H9 (cell line): ENCODE results near the gene RUNX2. TPM values are rescaled to one million over a fixed set of nuclear protein-coding genes. Genes with fewer than 3 reads are reported as not detected.

ENCODE experiments used
- DNase-seq: peaks from one replicate; pipeline ENCODE4 v3.0.0-alpha.2; 2017
- H2AFZ ChIP-seq: one replicate; pipeline ENCODE4 v1.6.1; 2013; ENCODE audit warnings: mild to moderate bottlenecking, low read length, control low read depth, moderate library complexity
- H2AK5ac ChIP-seq: 2 replicates; pipeline ENCODE4 v1.6.1; 2013; ENCODE audit warnings: low read length, control low read depth, mixed read lengths; ENCODE audit not compliant: insufficient read length
- H2BK120ac ChIP-seq: one replicate; pipeline ENCODE4 v1.6.1; 2013; ENCODE audit warnings: low read depth, mild to moderate bottlenecking, low read length, control low read depth, inconsistent platforms; ENCODE audit not compliant: poor library complexity, severe bottlenecking
- H2BK12ac ChIP-seq: 2 replicates; pipeline ENCODE4 v1.6.1; 2013; ENCODE audit warnings: low read length, control low read depth, mixed read lengths, low read depth; ENCODE audit not compliant: insufficient read length
- H2BK15ac ChIP-seq: 2 replicates; pipeline ENCODE4 v1.6.1; 2013; ENCODE audit warnings: low read depth, low read length, control low read depth
- H2BK20ac ChIP-seq: one replicate; pipeline ENCODE4 v1.6.1; 2013; ENCODE audit warnings: low read depth, mild to moderate bottlenecking, low read length, control low read depth, inconsistent platforms; ENCODE audit not compliant: poor library complexity, severe bottlenecking
- H2BK5ac ChIP-seq: 2 replicates; pipeline ENCODE4 v1.6.1; 2013; ENCODE audit warnings: low read length, control low read depth, mixed read lengths; ENCODE audit not compliant: insufficient read length
- H3K14ac ChIP-seq: 2 replicates; pipeline ENCODE4 v1.6.1; 2013; ENCODE audit warnings: low read length, control low read depth; ENCODE audit not compliant: insufficient read depth
- H3K18ac ChIP-seq: 2 replicates; pipeline ENCODE4 v1.6.1; 2013; ENCODE audit warnings: low read depth, mild to moderate bottlenecking, mixed read lengths, low read length, control low read depth; ENCODE audit not compliant: insufficient read length
- H3K23ac ChIP-seq: 2 replicates; pipeline ENCODE4 v1.6.1; 2013; ENCODE audit warnings: low read length, control low read depth, mixed read lengths, low read depth; ENCODE audit not compliant: insufficient read length
- H3K23me2 ChIP-seq: 2 replicates; pipeline ENCODE4 v1.6.1; 2013; ENCODE audit warnings: low read depth, mild to moderate bottlenecking, mixed read lengths, low read length, control low read depth; ENCODE audit not compliant: insufficient read length, poor library complexity, severe bottlenecking
- H3K27ac ChIP-seq: 2 replicates; pipeline ENCODE4 v1.5.1; 2013; ENCODE audit warnings: low read length, control low read depth, mixed read lengths, low read depth; ENCODE audit not compliant: insufficient read length
- H3K27me3 ChIP-seq: 2 replicates; pipeline ENCODE4 v1.6.1; 2013; ENCODE audit warnings: low read length, control low read depth, inconsistent platforms; ENCODE audit not compliant: insufficient read depth
- H3K4ac ChIP-seq: 2 replicates; pipeline ENCODE4 v1.6.1; 2013; ENCODE audit warnings: low read depth, mild to moderate bottlenecking, control low read depth, inconsistent platforms, low read length, moderate library complexity
- H3K4me1 ChIP-seq: 2 replicates; pipeline ENCODE4 v1.6.1; 2013; ENCODE audit warnings: low read length, control low read depth, inconsistent platforms; ENCODE audit not compliant: insufficient read depth
- H3K4me2 ChIP-seq: 2 replicates; pipeline ENCODE4 v1.6.1; 2013; ENCODE audit warnings: low read length, control low read depth, mixed read lengths; ENCODE audit not compliant: insufficient read length, insufficient read depth
- H3K56ac ChIP-seq: 2 replicates; pipeline ENCODE4 v1.6.1; 2013; ENCODE audit warnings: low read depth, mild to moderate bottlenecking, mixed read lengths, low read length, control low read depth; ENCODE audit not compliant: insufficient read length
- H3K79me1 ChIP-seq: 2 replicates; pipeline ENCODE4 v1.6.1; 2013; ENCODE audit warnings: low read depth, mild to moderate bottlenecking, moderate library complexity, low read length, control low read depth, inconsistent platforms; ENCODE audit not compliant: insufficient read depth, poor library complexity, severe bottlenecking
- H3K79me2 ChIP-seq: 2 replicates; pipeline ENCODE4 v1.6.1; 2013; ENCODE audit warnings: low read length, control low read depth, inconsistent platforms; ENCODE audit not compliant: insufficient read depth
- H3K9ac ChIP-seq: 2 replicates; pipeline ENCODE4 v1.6.1; 2013; ENCODE audit warnings: low read length, control low read depth, mixed read lengths; ENCODE audit not compliant: insufficient read length; ENCODE audit errors: extremely low read depth
- H3K9me3 ChIP-seq: one replicate; pipeline ENCODE4 v1.6.1; 2013; ENCODE audit warnings: low read depth, low read length, inconsistent platforms; ENCODE audit not compliant: control insufficient read depth
- H3T11ph ChIP-seq: one replicate; pipeline ENCODE4 v1.6.1; 2013; ENCODE audit warnings: mild to moderate bottlenecking, low read length, control low read depth, inconsistent platforms
- H4K20me1 ChIP-seq: one replicate; pipeline ENCODE4 v1.6.1; 2013; ENCODE audit not compliant: control insufficient read depth, insufficient read length, insufficient read depth
- H4K5ac ChIP-seq: 2 replicates; pipeline ENCODE4 v1.6.1; 2013; ENCODE audit warnings: low read depth, mild to moderate bottlenecking, mixed read lengths, low read length, control low read depth; ENCODE audit not compliant: insufficient read length
- H4K8ac ChIP-seq: replicated peaks from 2 replicates; pipeline ENCODE4 v1.6.1; 2013; ENCODE audit warnings: low read length, control low read depth, mixed read lengths, low read depth; ENCODE audit not compliant: insufficient read length
- H4K91ac ChIP-seq: 2 replicates; pipeline ENCODE4 v1.6.1; 2013; ENCODE audit warnings: low read depth, mild to moderate bottlenecking, moderate library complexity, mixed read lengths, low read length, control low read depth; ENCODE audit not compliant: insufficient read length
- H3K27ac Mint-ChIP-seq, 3 experiments: 2 replicates in 2 of 3; 3 replicates in 1 of 3; pipeline ENCODE4 v1.8.0; 2020 to 2021; ENCODE audit warnings: mixed read lengths in 3 of 3, mild to moderate bottlenecking in 1 of 3, moderate library complexity in 1 of 3
- H3K27me3 Mint-ChIP-seq: 2 replicates; pipeline ENCODE4 v1.8.0; 2021; ENCODE audit warnings: low read depth, mild to moderate bottlenecking, moderate library complexity, mixed read lengths
- H3K36me3 Mint-ChIP-seq, 3 experiments: 2 replicates in 2 of 3; 3 replicates in 1 of 3; pipeline ENCODE4 v1.8.0; 2020 to 2021; ENCODE audit warnings: low read depth in 3 of 3, mixed read lengths in 3 of 3; ENCODE audit not compliant: insufficient read depth in 1 of 3
- H3K4me1 Mint-ChIP-seq, 2 experiments: 2 replicates each; pipeline ENCODE4 v1.8.0; 2020; ENCODE audit warnings: mixed read lengths in 2 of 2
- H3K4me3 Mint-ChIP-seq, 2 experiments: 2 replicates in 1 of 2; 3 replicates in 1 of 2; pipeline ENCODE4 v1.8.0; 2020 to 2021; ENCODE audit warnings: mild to moderate bottlenecking in 2 of 2, mixed read lengths in 2 of 2, moderate library complexity in 1 of 2
- H3K9me3 Mint-ChIP-seq, 2 experiments: 2 replicates in 1 of 2; 3 replicates in 1 of 2; pipeline ENCODE4 v1.8.0; 2020; ENCODE audit warnings: mild to moderate bottlenecking in 2 of 2, mixed read lengths in 2 of 2, moderate library complexity in 1 of 2
- CTCF ChIP-seq: fragments of 200-600 bp; sonication (generic); conservative IDR thresholded peaks from 3 replicates; pipeline ENCODE4 v1.8.0; 2021; ENCODE audit warnings: antibody characterized with exemption, mild to moderate bottlenecking
- WGBS: extraction: QIAGEN DNeasy Blood & Tissue Kit; methylation state at CpG from one replicate; pipeline ENCODE4 v1.1.7; 2013; ENCODE audit warnings: missing lambda C conversion rate, low lambda C conversion rate, mixed read lengths; ENCODE audit not compliant: insufficient read length; ENCODE audit errors: extremely low coverage; 5-methylcytosine and 5-hydroxymethylcytosine counted together
- total RNA-seq: library from RNA; stranded (reverse); gene quantifications from 2 replicates; pipeline ENCODE4 v1.2.1, GENCODE V29; 2021

The RUNX2 gene
- total RNA-seq, 1 experiment from 2014 or later, result 0.15 TPM

- Histone ChIP-seq H2BK12ac (no peak overlapping the region), H2BK15ac (no peak overlapping the region), H3K4me1 (no peaks in the 10 kb centered on the region), H4K8ac (no peak overlapping the region), H4K5ac (no peak overlapping the region), H4K91ac (no peak overlapping the region), H3K23me2 (no peaks in the 10 kb centered on the region), H4K20me1 (no peaks in the 10 kb centered on the region), H3K56ac (no peak overlapping the region), H3K4ac (no peak overlapping the region), H3K14ac (no peak overlapping the region), H2BK20ac (no peak overlapping the region), H3K4me2 (no peak overlapping the region), H3K18ac (no peak overlapping the region), H2AFZ (no peak overlapping the region), H3K9ac (no peak overlapping the region), H3K23ac (no peak overlapping the region), H3K79me2 (no peaks in the 10 kb centered on the region), H3K79me1 (no peaks in the 10 kb centered on the region), H2AK5ac (no peak overlapping the region), H2BK120ac (no peak overlapping the region), H3K9me3 (no peaks in the 10 kb centered on the region), H3T11ph (no peak overlapping the region), H2BK5ac (no peak overlapping the region), H3K27me3 (no peaks in the 10 kb centered on the region), H3K27ac (no peak overlapping the region)
- WGBS, result no CpG with 5 or more reads among the region's 2 CpGs
- Mint-ChIP-seq H3K27ac (no peak overlapping the region), H3K4me3 (no peak overlapping the region), H3K36me3 (no peaks in the 10 kb centered on the region), H3K4me1 (no peaks in the 10 kb centered on the region), H3K9me3 (no peaks in the 10 kb centered on the region), H3K27me3 (no peaks in the 10 kb centered on the region)
- no peak for TF ChIP-seq CTCF
- no peak for DNase-seq
Observed at GRCh38 chr6:45460166-45460565, 132.0 kb downstream of the RUNX2 start.
